K562 (cell line): ENCODE measurements around the gene IL23A. TPM values are rescaled to one million over a fixed set of nuclear protein-coding genes. Genes with fewer than 3 reads are reported as not detected.

Experiments used
- ARID1B ChIP-seq: fragments of 450-650 bp; IDR thresholded peaks from 2 replicates; pipeline ENCODE4 v1.6.1; 2016; ENCODE audit warnings: antibody characterized with exemption, mild to moderate bottlenecking, inconsistent platforms
- CREM ChIP-seq: IDR thresholded peaks from 2 replicates; pipeline ENCODE4 v1.6.1; 2014; ENCODE audit warnings: antibody characterized with exemption, low read depth
- CTBP1 ChIP-seq: fragments of 450-650 bp; IDR thresholded peaks from 2 replicates; pipeline ENCODE4 v1.6.1; 2016; ENCODE audit warnings: borderline replicate concordance
- EHMT2 ChIP-seq: fragments of 450-650 bp; IDR thresholded peaks from 2 replicates; pipeline ENCODE4 v1.6.1; 2018; ENCODE audit warnings: antibody characterized with exemption
- ELF1 ChIP-seq: fragments of 200-800 bp; sonication (Bioruptor generic); IDR thresholded peaks from 2 replicates; pipeline ENCODE4 v1.6.1; 2016; ENCODE audit warnings: missing genetic modification characterization, missing compliant biosample characterization
- GATAD2A ChIP-seq: fragments of 450-650 bp; IDR thresholded peaks from 2 replicates; pipeline ENCODE4 v1.6.1; 2017
- HCFC1 ChIP-seq: IDR thresholded peaks from 2 replicates; pipeline ENCODE4 v1.6.1; 2012; ENCODE audit warnings: low read depth, low read length, improper control_type of control experiment
- HNRNPL ChIP-seq: fragments of 200-400 bp; formaldehyde crosslinking; IDR thresholded peaks from 2 replicates; pipeline ENCODE4 v1.6.1; 2017; ENCODE audit warnings: low read depth, mild to moderate bottlenecking, low read length
- KDM2B ChIP-seq: fragments of 250-450 bp; sonication (Bioruptor Pico); IDR thresholded peaks from 2 replicates; pipeline ENCODE4 v1.8.0; 2021; ENCODE audit warnings: mild to moderate bottlenecking, moderate library complexity
- MEIS2 ChIP-seq: fragments of 450-650 bp; IDR thresholded peaks from 2 replicates; pipeline ENCODE4 v1.6.1; 2014; ENCODE audit warnings: mild to moderate bottlenecking; ENCODE audit not compliant: partially characterized antibody
- NCOA1 ChIP-seq: fragments of 450-650 bp; IDR thresholded peaks from 2 replicates; pipeline ENCODE4 v1.6.1; 2016; ENCODE audit warnings: low read depth
- NR2C2 ChIP-seq, 2 experiments: fragments of 200-800 bp in 1 of 2; sonication (Bioruptor generic) in 1 of 2; sonication (generic) in 1 of 2; formaldehyde crosslinking in 1 of 2; IDR thresholded peaks; 2 replicates each; pipeline versions ENCODE4 v1.6.1 to v1.8.0; 2016 to 2022; ENCODE audit warnings: mild to moderate bottlenecking in 1 of 2, missing compliant biosample characterization in 1 of 2, missing genetic modification characterization in 1 of 2, missing genetic modification reagents in 1 of 2
- PHF21A ChIP-seq: fragments of 450-650 bp; IDR thresholded peaks from 2 replicates; pipeline ENCODE4 v1.6.1; 2017; ENCODE audit warnings: low read depth, borderline replicate concordance
- PRDM10 ChIP-seq: fragments of 450-650 bp; IDR thresholded peaks from 2 replicates; pipeline ENCODE4 v1.6.1; 2018; ENCODE audit not compliant: partially characterized antibody
- RAD21 ChIP-seq, 2 experiments: fragments of 250-450 bp in 1 of 2; fragments of 450-650 bp in 1 of 2; sonication (Bioruptor Pico) in 1 of 2; formaldehyde crosslinking in 1 of 2; IDR thresholded peaks in 1 of 2; conservative IDR thresholded peaks in 1 of 2; 2 replicates each; pipeline versions ENCODE4 v1.4.0 to v1.8.0; 2020 to 2022; ENCODE audit warnings: mild to moderate bottlenecking in 2 of 2, moderate library complexity in 1 of 2
- SOX6 ChIP-seq: fragments of 450-650 bp; IDR thresholded peaks from 2 replicates; pipeline ENCODE4 v1.6.1; 2014; ENCODE audit warnings: mild to moderate bottlenecking
- STAT5A ChIP-seq: IDR thresholded peaks from 2 replicates; pipeline ENCODE4 v1.6.1; 2012; ENCODE audit warnings: low read length, inconsistent platforms, borderline replicate concordance
- TAF9B ChIP-seq: fragments of 450-650 bp; IDR thresholded peaks from 2 replicates; pipeline ENCODE4 v1.6.1; 2018; ENCODE audit warnings: mild to moderate bottlenecking; ENCODE audit not compliant: partially characterized antibody
- TEAD1 ChIP-seq, 2 experiments: fragments of 450-650 bp in 1 of 2; sonication (generic) in 1 of 2; formaldehyde crosslinking; IDR thresholded peaks; 2 replicates each; pipeline versions ENCODE4 v1.4.0 to v1.8.0; 2020 to 2022; ENCODE audit warnings: mild to moderate bottlenecking in 2 of 2, missing genetic modification reagents in 1 of 2
- ZBTB5 ChIP-seq: fragments of 450-650 bp; IDR thresholded peaks from 2 replicates; pipeline ENCODE4 v1.6.1; 2017; ENCODE audit warnings: antibody characterized with exemption
- ZNF316 ChIP-seq: fragments of 450-650 bp; IDR thresholded peaks from 2 replicates; pipeline ENCODE4 v1.6.1; 2016
- ZNF436 ChIP-seq: fragments of 250-450, 450-650 bp; sonication (Bioruptor Pico); formaldehyde crosslinking; IDR thresholded peaks from 2 replicates; pipeline ENCODE4 v1.7.0; 2020; ENCODE audit warnings: mild to moderate bottlenecking
- ZNF764 ChIP-seq: fragments of 250-450 bp; sonication (Bioruptor Pico); IDR thresholded peaks from 2 replicates; pipeline ENCODE4 v1.4.0; 2020; ENCODE audit warnings: low read depth, mild to moderate bottlenecking, moderate library complexity
- polyA plus RNA-seq, 8 experiments: library from polyadenylated mRNA; depleted of rRNA in 4 of 8; stranded (reverse) in 5 of 8; unstranded in 3 of 8; fragments of >200 nt; fragmentation: Nextera tagmentation in 2 of 8; fragmentation: Illumina TruSeq in 1 of 8; extraction: Ambion mirVana in 2 of 8; extraction: Trizol in 1 of 8; gene quantifications; 2 replicates each; pipeline versions ENCODE4 v1.2.1 to v1.2.3, GENCODE V29; 2011 to 2014; ENCODE audit warnings: inconsistent platforms in 1 of 8, missing spikeins in 1 of 8
- total RNA-seq, 7 experiments: library from RNA; depleted of rRNA in 6 of 7; stranded (reverse); fragments of >200 nt in 6 of 7; fragmentation: Illumina TruSeq in 2 of 7; extraction: Trizol in 2 of 7; gene quantifications; 2 replicates each; pipeline versions ENCODE4 v1.2.1 to v1.2.3, GENCODE V29; 2011 to 2021; ENCODE audit warnings: low replicate concordance in 1 of 7

Gene IL23A
- total and polyA plus RNA-seq, 9 of the 15 experiments (the other 6 are each of a cell fraction or from before 2014, with no cell fraction given), result 4.4 to 37.2 (median 9.6) TPM

GRCh38 chr12:56377310-56377988 lies 38.8 kb downstream of the IL23A start (continued):
- TF ChIP-seq NCOA1, result no peak; the same call in 1 of the 2 replicates
- TF ChIP-seq HCFC1, result no peak
- peak; percentile 48 for TF ChIP-seq SOX6
- peak; percentile 67; the same call in 1 of the 2 replicates for TF ChIP-seq EHMT2
- no peak for TF ChIP-seq TAF9B
- TF ChIP-seq PHF21A, result peak; percentile 32; the same call in 1 of the 2 replicates
- TF ChIP-seq PRDM10, result peak; percentile 25
- no peak for TF ChIP-seq ZBTB5
- TF ChIP-seq KDM2B (CRISPR knock-in tag), result no peak
- peak; percentile 43 for TF ChIP-seq MEIS2
- TF ChIP-seq HNRNPL, result no peak
- peak; percentile 83 to 93 for TF ChIP-seq RAD21 (CRISPR knock-in tag; conservative IDR thresholded peaks at IDR 0.05 in 1 of 2, IDR thresholded peaks at IDR 0.05 in 1 of 2)
- TF ChIP-seq STAT5A, result peak; percentile 70
- TF ChIP-seq ZNF316, result peak; percentile 97
- TF ChIP-seq ELF1 (tag), result peak; percentile 22; the same call in 1 of the 2 replicates
- peak; percentile 3 to 69; a peak in 1 of 4 replicates for TF ChIP-seq TEAD1 (CRISPR knock-in tag; IDR thresholded peaks at IDR 0.05)
- peak; percentile 67; the same call in 1 of the 2 replicates for TF ChIP-seq ZNF764
- peak; percentile 41; the same call in 1 of the 2 replicates for TF ChIP-seq CREM
- no peak for TF ChIP-seq ZNF436 (CRISPR knock-in tag)
- peak; percentile 86 for TF ChIP-seq CTBP1
- no peak for TF ChIP-seq NR2C2 (CRISPR knock-in tag; IDR thresholded peaks at IDR 0.05)
- TF ChIP-seq NR2C2 (tag; IDR thresholded peaks at IDR 0.05), result no peak
- 0 out of 2 replicates have a peak, but pooled peaks have one; percentile 18 for TF ChIP-seq GATAD2A
- peak; percentile 89 for TF ChIP-seq ARID1B
